ENCODE measurements around the gene SLC27A2.
"Not testable (repeated sequence)": the region's sequence is repeated elsewhere in the genome, so short reads cannot be mapped to it uniquely, and the experiment has no call there.

SLC27A2 gene

DNA sequence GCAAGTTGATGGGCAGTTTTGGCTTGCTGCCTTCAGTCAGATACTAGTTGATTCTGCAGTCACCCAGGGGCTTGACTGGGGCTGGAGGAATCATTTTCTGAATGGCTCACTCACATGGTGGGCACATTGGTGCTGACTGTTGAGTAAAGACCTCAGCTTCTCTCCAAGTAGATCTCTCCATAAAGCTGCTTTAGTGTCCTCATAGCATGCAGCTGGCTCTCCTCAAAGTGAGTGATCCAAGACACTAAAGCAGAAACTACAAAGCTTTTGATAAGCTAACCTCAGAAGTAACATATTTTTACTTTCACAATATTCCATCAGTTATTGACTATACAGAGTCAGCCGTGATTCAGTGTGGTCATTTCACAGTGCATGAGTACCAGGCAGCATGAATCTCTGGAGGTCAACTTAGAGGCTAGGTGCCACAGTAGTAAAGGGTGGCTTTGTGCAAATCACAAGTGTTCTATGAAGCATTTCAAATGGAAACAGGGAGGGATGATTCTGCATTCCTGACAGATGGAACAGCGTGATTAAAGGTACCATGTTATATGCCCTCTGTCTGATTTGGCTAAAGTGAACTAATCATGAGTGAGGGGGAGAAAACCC is 38.6 kb upstream of the SLC27A2 start:
- Histone ChIP-seq H3K4me3 (ENCODE audit: low read depth in 1 of 2, low read length in 2 of 2) (no peak overlapping the region), H3K27ac (ENCODE audit: low read depth, low read length) (no peak overlapping the region), H3K9me3 (ENCODE audit: control insufficient read depth in 1 of 2, low read length in 2 of 2) (no peaks in the 10 kb centered on the region), H3K36me3 (ENCODE audit: control insufficient read depth in 1 of 2, insufficient read depth in 2 of 2, low read length in 2 of 2) (no peaks in the 10 kb centered on the region), H3K9ac (ENCODE audit: low read depth in 1 of 2, low read length in 2 of 2) (no peak overlapping the region), H3K4me1 (ENCODE audit: control insufficient read depth in 1 of 2, insufficient read depth in 2 of 2, low read length in 2 of 2) (peaks cover 0 to 5% of the 10 kb centered on the region in 2 donors), H3K27me3 (ENCODE audit: control insufficient read depth in 1 of 2, insufficient read depth in 2 of 2, low read length in 2 of 2) (no peaks in the 10 kb centered on the region)

- no peaks in the 10 kb centered on the region for H3K36me3 ChIP-seq (ENCODE audit: control insufficient read depth in 1 of 2, insufficient read depth in 2 of 2, low read length in 2 of 2)
- H3K27me3 ChIP-seq (ENCODE audit: control insufficient read depth in 1 of 2, insufficient read depth in 2 of 2, low read length in 2 of 2): no peaks in the 10 kb centered on the region
- no peak overlapping the region for H3K27ac ChIP-seq (ENCODE audit: low read depth, low read length)
- peaks cover 0 to 5% of the 10 kb centered on the region in 2 donors for H3K4me1 ChIP-seq (ENCODE audit: control insufficient read depth in 1 of 2, insufficient read depth in 2 of 2, low read length in 2 of 2)
- no peaks in the 10 kb centered on the region for H3K9me3 ChIP-seq (ENCODE audit: control insufficient read depth in 1 of 2, low read length in 2 of 2)
- no peak overlapping the region for H3K4me3 ChIP-seq (ENCODE audit: low read depth in 1 of 2, low read length in 2 of 2)
- no peak overlapping the region for H3K9ac ChIP-seq (ENCODE audit: low read depth in 1 of 2, low read length in 2 of 2)
These were observed 37.5 kb upstream of the SLC27A2 start for GRCh38 chr15:50144341-50145120.

DNA sequence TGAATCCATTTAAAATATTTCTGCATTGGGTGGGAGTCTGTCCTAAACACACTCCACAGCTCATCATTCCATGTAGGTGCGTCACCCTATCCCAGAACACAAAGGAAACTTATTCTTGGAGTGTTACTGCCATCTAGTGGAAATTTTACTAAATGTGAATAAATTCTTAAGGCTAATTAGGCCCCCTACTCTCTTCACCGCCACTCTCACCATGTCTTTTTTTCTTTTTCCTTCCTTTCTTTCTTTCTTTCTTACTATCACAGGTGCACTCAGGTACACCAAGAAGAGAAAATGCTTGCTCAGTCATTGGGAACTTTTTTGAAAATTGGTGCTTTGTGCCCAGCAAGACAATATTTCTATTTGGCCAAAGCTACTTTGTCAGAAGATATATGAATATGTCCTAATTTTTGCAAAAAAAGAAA is 36.5 kb upstream of the SLC27A2 start:
- H3K9me3 ChIP-seq (ENCODE audit: control insufficient read depth in 1 of 2, low read length in 2 of 2): no peaks in the 10 kb centered on the region
- no peaks in the 10 kb centered on the region for H3K27me3 ChIP-seq (ENCODE audit: control insufficient read depth in 1 of 2, insufficient read depth in 2 of 2, low read length in 2 of 2)
- H3K9ac ChIP-seq (ENCODE audit: low read depth in 1 of 2, low read length in 2 of 2): no peak overlapping the region
- H3K4me1 ChIP-seq (ENCODE audit: control insufficient read depth in 1 of 2, insufficient read depth in 2 of 2, low read length in 2 of 2): peaks cover 0 to 5% of the 10 kb centered on the region in 2 donors
- H3K4me3 ChIP-seq (ENCODE audit: low read depth in 1 of 2, low read length in 2 of 2): no peak overlapping the region
- H3K36me3 ChIP-seq (ENCODE audit: control insufficient read depth in 1 of 2, insufficient read depth in 2 of 2, low read length in 2 of 2): no peaks in the 10 kb centered on the region
- H3K27ac ChIP-seq (ENCODE audit: low read depth, low read length): no peak overlapping the region

- Histone ChIP-seq H3K9ac (ENCODE audit: low read depth in 1 of 2, low read length in 2 of 2) (no peak overlapping the region), H3K4me3 (ENCODE audit: low read depth in 1 of 2, low read length in 2 of 2) (no peak overlapping the region), H3K27ac (ENCODE audit: low read depth, low read length) (no peak overlapping the region)
These were observed 35.4 kb upstream of the SLC27A2 start for GRCh38 chr15:50146632-50147031.

DNA sequence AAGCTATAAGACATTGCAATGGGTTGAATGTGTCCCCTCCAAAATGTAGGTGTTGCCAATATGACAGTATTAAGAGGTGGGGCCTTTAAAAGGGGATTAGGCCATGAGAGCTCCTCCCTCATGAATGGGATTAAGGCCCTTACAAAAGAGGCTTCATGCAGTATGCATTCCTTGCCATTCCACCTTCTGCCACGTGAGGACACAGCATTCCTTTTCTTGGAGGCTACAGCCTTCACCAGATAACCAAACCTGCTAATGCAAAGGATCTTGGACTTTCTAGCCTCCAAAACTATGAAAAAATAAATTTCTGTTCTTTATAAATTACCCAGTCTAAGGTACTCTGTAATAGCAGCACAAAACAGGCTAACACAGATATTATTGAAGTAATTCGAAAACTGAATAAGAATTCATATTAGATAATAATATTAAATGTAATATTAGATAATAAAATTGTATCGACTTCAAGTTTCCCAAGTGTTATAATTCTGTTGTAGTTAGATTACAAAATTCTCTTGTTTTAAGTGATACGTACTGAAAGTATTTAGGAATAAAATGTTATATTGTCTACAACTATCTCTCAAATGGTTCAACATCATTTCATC is 33.5 kb upstream of the SLC27A2 start:
- H3K27ac ChIP-seq (ENCODE audit: low read depth, low read length): no peak overlapping the region
- H3K36me3 ChIP-seq (ENCODE audit: control insufficient read depth in 1 of 2, insufficient read depth in 2 of 2, low read length in 2 of 2): no peaks in the 10 kb centered on the region
- H3K27me3 ChIP-seq (ENCODE audit: control insufficient read depth in 1 of 2, insufficient read depth in 2 of 2, low read length in 2 of 2): no peaks in the 10 kb centered on the region
- H3K9ac ChIP-seq (ENCODE audit: low read depth in 1 of 2, low read length in 2 of 2): no peak overlapping the region
- peaks cover 0 to 5% of the 10 kb centered on the region in 2 donors for H3K4me1 ChIP-seq (ENCODE audit: control insufficient read depth in 1 of 2, insufficient read depth in 2 of 2, low read length in 2 of 2)
- no peak overlapping the region for H3K4me3 ChIP-seq (ENCODE audit: low read depth in 1 of 2, low read length in 2 of 2)
- H3K9me3 ChIP-seq (ENCODE audit: control insufficient read depth in 1 of 2, low read length in 2 of 2): no peaks in the 10 kb centered on the region

More at GRCh38 chr15:50146632-50147031, 35.4 kb upstream of the SLC27A2 start:
- no peaks in the 10 kb centered on the region for H3K27me3 ChIP-seq (ENCODE audit: control insufficient read depth in 1 of 2, insufficient read depth in 2 of 2, low read length in 2 of 2)
- H3K9me3 ChIP-seq (ENCODE audit: control insufficient read depth in 1 of 2, low read length in 2 of 2): no peaks in the 10 kb centered on the region
- no peaks in the 10 kb centered on the region for H3K36me3 ChIP-seq (ENCODE audit: control insufficient read depth in 1 of 2, insufficient read depth in 2 of 2, low read length in 2 of 2)
- H3K4me1 ChIP-seq (ENCODE audit: control insufficient read depth in 1 of 2, insufficient read depth in 2 of 2, low read length in 2 of 2): peaks cover 0 to 5% of the 10 kb centered on the region in 2 donors

GRCh38 chr15:50149090-50149489 is 32.9 kb upstream of the SLC27A2 start:
- no peak overlapping the region for H3K27ac ChIP-seq (ENCODE audit: low read depth, low read length)
- H3K4me1 ChIP-seq (ENCODE audit: control insufficient read depth in 1 of 2, insufficient read depth in 2 of 2, low read length in 2 of 2): peaks cover 0 to 5% of the 10 kb centered on the region in 2 donors
- H3K4me3 ChIP-seq (ENCODE audit: low read depth in 1 of 2, low read length in 2 of 2): no peak overlapping the region
- H3K9ac ChIP-seq (ENCODE audit: low read depth in 1 of 2, low read length in 2 of 2): no peak overlapping the region
- H3K9me3 ChIP-seq (ENCODE audit: control insufficient read depth in 1 of 2, low read length in 2 of 2): no peaks in the 10 kb centered on the region
- no peaks in the 10 kb centered on the region for H3K27me3 ChIP-seq (ENCODE audit: control insufficient read depth in 1 of 2, insufficient read depth in 2 of 2, low read length in 2 of 2)
- no peaks in the 10 kb centered on the region for H3K36me3 ChIP-seq (ENCODE audit: control insufficient read depth in 1 of 2, insufficient read depth in 2 of 2, low read length in 2 of 2)

DNA sequence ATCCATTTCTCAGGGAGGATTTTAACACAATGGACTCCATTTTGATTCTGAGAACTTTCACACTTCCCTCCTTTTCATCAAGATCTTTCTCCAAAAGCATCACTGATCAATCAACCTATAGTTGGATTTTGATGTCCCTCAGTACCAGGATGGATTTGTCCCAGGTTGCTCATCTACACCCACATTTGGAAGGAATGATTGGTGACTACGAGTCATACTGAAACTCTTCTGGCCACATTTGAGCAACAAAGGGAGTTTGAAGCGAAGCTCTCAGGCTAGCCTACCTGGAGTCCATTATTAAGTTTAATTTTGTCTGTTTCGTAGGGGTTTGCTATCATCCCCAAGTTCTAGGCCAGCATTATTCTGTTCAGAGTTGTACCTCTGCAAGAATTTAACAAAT is 31.6 kb upstream of the SLC27A2 start:
- Histone ChIP-seq H3K36me3 (ENCODE audit: control insufficient read depth in 1 of 2, insufficient read depth in 2 of 2, low read length in 2 of 2) (no peaks in the 10 kb centered on the region), H3K9me3 (ENCODE audit: control insufficient read depth in 1 of 2, low read length in 2 of 2) (no peaks in the 10 kb centered on the region), H3K27me3 (ENCODE audit: control insufficient read depth in 1 of 2, insufficient read depth in 2 of 2, low read length in 2 of 2) (no peaks in the 10 kb centered on the region), H3K4me1 (ENCODE audit: control insufficient read depth in 1 of 2, insufficient read depth in 2 of 2, low read length in 2 of 2) (peaks cover 0 to 5% of the 10 kb centered on the region in 2 donors), H3K27ac (ENCODE audit: low read depth, low read length) (no peak overlapping the region), H3K9ac (ENCODE audit: low read depth in 1 of 2, low read length in 2 of 2) (no peak overlapping the region), H3K4me3 (ENCODE audit: low read depth in 1 of 2, low read length in 2 of 2) (no peak overlapping the region)

- H3K9me3 ChIP-seq (ENCODE audit: control insufficient read depth in 1 of 2, low read length in 2 of 2): no peaks in the 10 kb centered on the region
- H3K27ac ChIP-seq (ENCODE audit: low read depth, low read length): no peak overlapping the region
- H3K36me3 ChIP-seq (ENCODE audit: control insufficient read depth in 1 of 2, insufficient read depth in 2 of 2, low read length in 2 of 2): no peaks in the 10 kb centered on the region
- peaks cover 0 to 5% of the 10 kb centered on the region in 2 donors for H3K4me1 ChIP-seq (ENCODE audit: control insufficient read depth in 1 of 2, insufficient read depth in 2 of 2, low read length in 2 of 2)
- H3K9ac ChIP-seq (ENCODE audit: low read depth in 1 of 2, low read length in 2 of 2): no peak overlapping the region
- H3K4me3 ChIP-seq (ENCODE audit: low read depth in 1 of 2, low read length in 2 of 2): no peak overlapping the region
- H3K27me3 ChIP-seq (ENCODE audit: control insufficient read depth in 1 of 2, insufficient read depth in 2 of 2, low read length in 2 of 2): no peaks in the 10 kb centered on the region
These were observed 31.1 kb upstream of the SLC27A2 start for GRCh38 chr15:50150851-50151250.

DNA sequence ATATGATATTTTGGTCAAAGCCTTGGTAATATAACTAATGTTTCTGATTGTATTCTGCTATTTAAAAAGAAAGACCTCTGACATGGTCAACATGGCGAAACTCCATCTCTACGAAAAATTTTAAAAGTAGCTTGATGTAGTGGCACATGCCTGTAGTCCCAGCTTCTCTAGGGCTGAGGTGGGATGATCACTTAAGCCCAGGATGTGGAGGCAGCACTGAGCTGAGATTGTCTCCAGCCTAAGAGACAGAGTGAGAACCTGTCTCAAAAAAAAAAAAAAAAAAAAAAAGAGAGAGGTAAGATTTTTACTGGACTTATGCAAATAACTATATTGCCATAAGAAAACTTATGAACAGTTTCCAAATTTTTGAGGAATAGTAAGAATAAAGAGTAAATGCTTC is 30.5 kb upstream of the SLC27A2 start:
- no peak overlapping the region for H3K27ac ChIP-seq (ENCODE audit: low read depth, low read length)
- no peaks in the 10 kb centered on the region for H3K27me3 ChIP-seq (ENCODE audit: control insufficient read depth in 1 of 2, insufficient read depth in 2 of 2, low read length in 2 of 2)
- H3K36me3 ChIP-seq (ENCODE audit: control insufficient read depth in 1 of 2, insufficient read depth in 2 of 2, low read length in 2 of 2): no peaks in the 10 kb centered on the region
- H3K9ac ChIP-seq (ENCODE audit: low read depth in 1 of 2, low read length in 2 of 2): no peak overlapping the region
- peaks cover 0 to 2% of the 10 kb centered on the region in 2 donors for H3K4me1 ChIP-seq (ENCODE audit: control insufficient read depth in 1 of 2, insufficient read depth in 2 of 2, low read length in 2 of 2)
- H3K9me3 ChIP-seq (ENCODE audit: control insufficient read depth in 1 of 2, low read length in 2 of 2): no peaks in the 10 kb centered on the region
- no peak overlapping the region for H3K4me3 ChIP-seq (ENCODE audit: low read depth in 1 of 2, low read length in 2 of 2)

- not testable (repeated sequence) for H3K4me3 ChIP-seq (ENCODE audit: low read depth in 1 of 2, low read length in 2 of 2); H3K9ac ChIP-seq (ENCODE audit: low read depth in 1 of 2, low read length in 2 of 2); H3K4me1 ChIP-seq (ENCODE audit: control insufficient read depth in 1 of 2, insufficient read depth in 2 of 2, low read length in 2 of 2); H3K36me3 ChIP-seq (ENCODE audit: control insufficient read depth in 1 of 2, insufficient read depth in 2 of 2, low read length in 2 of 2); H3K9me3 ChIP-seq (ENCODE audit: control insufficient read depth in 1 of 2, low read length in 2 of 2); H3K27ac ChIP-seq (ENCODE audit: low read depth, low read length); H3K27me3 ChIP-seq (ENCODE audit: control insufficient read depth in 1 of 2, insufficient read depth in 2 of 2, low read length in 2 of 2)
These were observed 23.8 kb upstream of the SLC27A2 start for GRCh38 chr15:50158236-50158635.

Measured in duodenal mucosa (tissue), 2 donors.